Measurements from ENCODE around the gene PPP1R13B. TPM values are rescaled to one million over a fixed set of nuclear protein-coding genes. Genes with fewer than 3 reads are reported as not detected.

PPP1R13B gene
- total and polyA plus RNA-seq, 12 donors: 21.6 to 124 (median 75.5) TPM

- peaks cover 0 to 13% (median 0%) of the 10 kb centered on the region in 7 donors for H3K27me3 ChIP-seq
- no peak overlapping the region for H3K4me3 ChIP-seq
- peaks cover 15 to 91% (median 71%) of the 10 kb centered on the region in 9 donors for H3K4me1 ChIP-seq
- no peak for ATAC-seq
- 18 to 48% methylated on average over 1 of the region's 1 CpG for WGBS, 2 donors
- H3K36me3 ChIP-seq: no peaks in the 10 kb centered on the region
- H3K9me3 ChIP-seq: no peaks in the 10 kb centered on the region
- no peak for DNase-seq
- no peak for TF ChIP-seq CTCF (IDR thresholded peaks at IDR 0.05)
- intact Hi-C loops (cut with DNase I): loop anchor here in 2 of 10 donors (1.0 to 10.0 kb wide), 2 partner anchors 26 to 1174 kb away; partner anchors contain the start of gene PPP1R13B (in 1 of the 2)
- peak overlapping the region in 6 of 10 donors; percentile 32 to 85 (median 80) for H3K27ac ChIP-seq
Measured at GRCh38 chr14:103820908-103821307, 26.5 kb downstream of the PPP1R13B start.

GRCh38 chr14:103820382-103820781 lies 27.0 kb downstream of the PPP1R13B start:
- 21 to 29% methylated on average over 2 of the region's 2 CpGs for WGBS, 2 donors
- no peaks in the 10 kb centered on the region for H3K9me3 ChIP-seq
- intact Hi-C loops (cut with DNase I): loop anchor here in 2 of 10 donors (1.0 to 10.0 kb wide), 2 partner anchors 27 to 1174 kb away; partner anchors contain the start of gene PPP1R13B (in 1 of the 2)
- H3K27ac ChIP-seq: peak overlapping the region in 9 of 10 donors; percentile 12 to 85 (median 75)
- H3K27me3 ChIP-seq: peaks cover 0 to 13% (median 0%) of the 10 kb centered on the region in 7 donors
- peaks cover 12 to 86% (median 66%) of the 10 kb centered on the region in 9 donors for H3K4me1 ChIP-seq
- no peak for TF ChIP-seq CTCF (IDR thresholded peaks at IDR 0.05)
- H3K4me3 ChIP-seq: peak overlapping the region in 5 of 10 donors; percentile 4 to 15 (median 10)
- ATAC-seq (peak in 1 of 8 donors; percentile 16), DNase-seq (no peak)
- H3K36me3 ChIP-seq: no peaks in the 10 kb centered on the region

GRCh38 chr14:103819503-103820307 lies 27.7 kb downstream of the PPP1R13B start:
- peak; percentile 66 to 91 (median 84) for ATAC-seq
- H3K4me1 ChIP-seq: peaks cover 12 to 79% (median 59%) of the 10 kb centered on the region in 9 donors
- peak; percentile 36 to 79 for DNase-seq
- H3K9me3 ChIP-seq: no peaks in the 10 kb centered on the region
- peak overlapping the region in 6 of 10 donors; percentile 3 to 15 (median 8) for H3K4me3 ChIP-seq
- intact Hi-C loops (cut with DNase I): loop anchor here in 2 of 10 donors (1.0 to 10.0 kb wide), 2 partner anchors 28 to 1175 kb away; partner anchors contain the start of gene PPP1R13B (in 1 of the 2)
- WGBS, 2 donors: 3 to 11% methylated on average over 7 of the region's 7 CpGs
- H3K36me3 ChIP-seq: no peaks in the 10 kb centered on the region
- no peak for TF ChIP-seq CTCF (IDR thresholded peaks at IDR 0.05)
- H3K27me3 ChIP-seq: peaks cover 0 to 13% (median 0%) of the 10 kb centered on the region in 7 donors
- H3K27ac ChIP-seq: peak overlapping the region; percentile 12 to 85 (median 73)

- 95 to 98% methylated on average over 1 of the region's 1 CpG for WGBS, 2 donors
- no peak for TF ChIP-seq CTCF (IDR thresholded peaks at IDR 0.05)
- ATAC-seq: no peak
- peaks cover 0 to 13% (median 0%) of the 10 kb centered on the region in 7 donors for H3K27me3 ChIP-seq
- intact Hi-C loops (cut with DNase I): no loop called here
- H3K4me1 ChIP-seq: peaks cover 12 to 72% (median 54%) of the 10 kb centered on the region in 9 donors
- no peaks in the 10 kb centered on the region for H3K9me3 ChIP-seq
- H3K36me3 ChIP-seq: no peaks in the 10 kb centered on the region
- DNase-seq: no peak
- no peak overlapping the region for H3K4me3 ChIP-seq
- H3K27ac ChIP-seq: peak overlapping the region in 9 of 10 donors; percentile 12 to 85 (median 75)
Measured at GRCh38 chr14:103818870-103819269, 28.5 kb downstream of the PPP1R13B start.
